ENCODE results near the gene LZTS2.
A peak's percentile ranks its signal among the peaks of the same experiment; 100 is the strongest.

Gene LZTS2
- total RNA-seq = 12.4 to 38.8 (median 18.0) reads per million in 9 experiments

DNA sequence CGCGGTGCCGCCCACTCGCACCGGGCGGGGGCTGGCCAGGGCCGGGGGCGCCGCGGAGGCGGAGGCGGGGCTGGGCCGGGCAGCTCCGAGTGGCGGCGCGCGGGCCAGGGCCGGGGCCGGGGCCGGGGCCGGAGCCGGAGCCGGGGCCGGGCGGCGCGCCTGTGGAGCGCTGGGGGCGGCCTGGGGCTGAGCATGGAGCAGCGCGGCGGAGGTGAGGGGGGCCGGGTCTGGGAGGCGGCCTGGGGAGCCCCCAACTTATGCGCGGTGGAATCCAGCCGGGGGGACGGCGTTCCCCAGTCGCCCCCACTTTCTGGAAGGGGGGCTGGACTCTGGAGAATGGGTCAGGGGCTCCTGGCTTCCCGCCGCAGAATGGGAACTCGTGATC lies at the start of gene LZTS2:
LZTS2 (plus strand) TSS at position 67 of the 385 bp plus-strand sequence. CDS start 2,731 bp downstream, outside the sequence.
- Mint-ChIP-seq H3K36me3 (ENCODE audit: insufficient read depth) (peaks cover 8% of the 10 kb centered on the region), H3K4me1 (ENCODE audit: low read depth in 2 of 2) (peaks cover 20 to 23% of the 10 kb centered on the region in 2 donors), H3K27ac (peak within 1 kb of the TSS; percentile 36 to 84), H3K27me3 (no peaks in the 10 kb centered on the region), H3K9me3 (no peaks in the 10 kb centered on the region), H3K4me3 (peak within 1 kb of the TSS; percentile 76 to 83)
- DNase-seq (no peak), ATAC-seq (replicated peaks) (no peak)

DNA sequence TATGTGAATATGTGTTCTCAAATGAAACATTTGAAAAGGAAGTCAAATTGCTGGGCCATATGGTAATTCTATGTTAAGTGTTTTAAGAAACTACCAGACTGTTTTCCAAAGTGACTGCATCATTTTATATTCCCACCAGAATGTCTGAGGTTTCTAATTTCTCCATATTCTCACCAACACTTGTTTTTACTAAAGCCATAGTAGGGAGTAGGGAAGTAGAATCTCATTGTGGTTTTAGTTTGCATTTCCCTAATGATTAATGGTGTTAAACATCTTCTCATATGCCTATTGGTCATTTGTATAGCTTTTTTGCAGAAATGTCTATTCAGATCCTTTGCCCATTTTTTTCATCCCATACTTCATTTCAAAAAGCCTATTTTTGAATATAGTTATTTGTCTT lies 39.4 kb upstream of the LZTS2 start:
- Mint-ChIP-seq H3K27ac (no peak overlapping the region), H3K36me3 (ENCODE audit: insufficient read depth) (peaks cover 60% of the 10 kb centered on the region), H3K9me3 (no peaks in the 10 kb centered on the region)

DNA sequence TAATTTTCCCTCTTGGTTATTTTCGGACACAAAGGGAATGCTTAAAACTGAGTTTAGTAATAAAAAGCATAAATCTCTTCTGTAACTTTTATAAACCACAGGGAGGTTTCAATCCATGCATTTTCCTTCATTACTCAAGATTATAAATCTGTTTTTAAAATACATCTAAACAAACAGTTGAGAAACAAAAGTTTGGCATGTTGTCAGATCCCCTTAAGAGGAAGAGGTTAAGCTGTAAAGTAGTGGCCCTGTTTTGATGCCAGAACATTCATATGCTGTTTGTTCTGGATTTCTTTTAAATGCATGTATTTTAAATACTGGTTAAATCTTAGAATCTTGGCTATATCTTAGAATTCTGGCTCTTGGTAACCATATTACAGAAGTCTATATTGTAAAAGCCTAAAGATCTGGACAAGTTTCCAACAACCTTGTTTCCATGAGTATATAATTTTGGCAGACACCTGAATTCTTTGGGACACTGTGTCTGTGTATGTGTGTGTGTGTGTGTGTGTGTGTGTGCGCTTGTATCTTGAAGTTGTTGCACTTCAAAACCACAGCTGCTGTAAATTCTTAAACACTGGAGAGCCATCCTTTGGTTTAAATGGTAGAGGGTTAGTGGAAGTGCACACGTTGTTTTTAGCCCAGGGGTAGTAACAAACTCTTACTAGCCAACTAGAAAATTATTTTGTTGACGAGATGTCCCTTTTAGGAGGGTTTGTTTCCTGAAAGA lies 37.1 kb upstream of the LZTS2 start:
- Mint-ChIP-seq H3K9me3 (no peaks in the 10 kb centered on the region), H3K27me3 (no peaks in the 10 kb centered on the region), H3K36me3 (ENCODE audit: insufficient read depth) (peaks cover 43% of the 10 kb centered on the region), H3K27ac (no peak overlapping the region), H3K4me3 (no peak overlapping the region), H3K4me1 (ENCODE audit: low read depth in 2 of 2) (no peaks in the 10 kb centered on the region)
- DNase-seq = no peak
- ATAC-seq (replicated peaks) = no peak

More for the DNA sequence above, 39.4 kb upstream of the LZTS2 start:
- DNase-seq (no peak), ATAC-seq (replicated peaks) (no peak)
- Mint-ChIP-seq H3K27me3 (no peaks in the 10 kb centered on the region), H3K4me3 (no peak overlapping the region), H3K4me1 (ENCODE audit: low read depth in 2 of 2) (no peaks in the 10 kb centered on the region)

DNA sequence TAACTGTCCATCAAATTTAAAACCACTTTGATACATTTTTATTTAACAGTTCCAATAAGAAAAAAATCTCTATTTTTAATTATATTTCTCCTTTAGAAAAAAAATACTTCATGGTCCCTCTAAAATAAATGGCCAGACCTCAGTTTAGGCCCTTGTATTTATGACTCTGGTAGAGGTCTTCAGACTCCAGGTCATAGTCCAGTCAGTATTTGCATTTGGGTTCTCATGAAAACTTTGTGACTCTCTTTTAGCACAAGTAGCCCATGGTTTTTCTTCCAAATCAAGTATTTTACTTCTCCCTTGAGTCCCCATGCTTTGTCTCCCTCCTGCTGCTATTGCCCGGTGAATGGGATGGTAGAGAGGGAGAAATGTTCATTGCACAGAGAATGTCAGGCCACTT lies 35.8 kb upstream of the LZTS2 start:
- no peak overlapping the region for H3K27ac Mint-ChIP-seq
- ATAC-seq (replicated peaks) (no peak), DNase-seq (no peak)
- no peaks in the 10 kb centered on the region for H3K9me3 Mint-ChIP-seq
- peaks cover 34% of the 10 kb centered on the region for H3K36me3 Mint-ChIP-seq (ENCODE audit: insufficient read depth)
- H3K4me1 Mint-ChIP-seq (ENCODE audit: low read depth in 2 of 2) = peaks cover 6 to 8% of the 10 kb centered on the region in 2 donors
- no peaks in the 10 kb centered on the region for H3K27me3 Mint-ChIP-seq
- no peak overlapping the region for H3K4me3 Mint-ChIP-seq

DNA sequence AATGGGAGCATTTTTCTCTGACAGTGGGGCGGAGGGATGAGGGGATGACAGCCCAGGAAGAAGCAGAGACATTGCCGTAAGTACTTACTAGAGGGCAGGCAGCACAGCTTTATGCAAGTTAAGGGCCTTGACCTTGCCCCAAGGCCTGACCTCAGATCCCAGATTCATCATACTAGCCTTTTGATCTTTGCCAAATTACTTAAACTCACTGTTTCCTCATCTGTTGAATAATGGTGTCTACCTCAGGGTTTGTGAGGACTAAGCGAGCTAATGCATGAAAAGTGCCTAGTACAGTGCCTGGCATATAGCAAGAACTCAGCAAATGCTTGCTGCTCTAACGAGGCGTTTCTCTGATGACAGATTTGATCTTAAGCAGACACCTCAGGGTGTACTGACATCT lies 33.8 kb upstream of the LZTS2 start:
- ATAC-seq (replicated peaks) = no peak
- peaks cover 22% of the 10 kb centered on the region for H3K36me3 Mint-ChIP-seq (ENCODE audit: insufficient read depth)
- no peaks in the 10 kb centered on the region for H3K9me3 Mint-ChIP-seq
- H3K27ac Mint-ChIP-seq = no peak overlapping the region
- DNase-seq = no peak
- H3K27me3 Mint-ChIP-seq = no peaks in the 10 kb centered on the region
- no peak overlapping the region for H3K4me3 Mint-ChIP-seq
- peaks cover 9 to 18% of the 10 kb centered on the region in 2 donors for H3K4me1 Mint-ChIP-seq (ENCODE audit: low read depth in 2 of 2)

GRCh38 chr10:100966887-100967286 lies 32.7 kb upstream of the LZTS2 start:
- DNase-seq = no peak
- H3K4me1 Mint-ChIP-seq (ENCODE audit: low read depth in 2 of 2) = peaks cover 9 to 18% of the 10 kb centered on the region in 2 donors
- H3K4me3 Mint-ChIP-seq = no peak overlapping the region
- no peaks in the 10 kb centered on the region for H3K27me3 Mint-ChIP-seq
- H3K27ac Mint-ChIP-seq = no peak overlapping the region
- no peaks in the 10 kb centered on the region for H3K9me3 Mint-ChIP-seq
- H3K36me3 Mint-ChIP-seq (ENCODE audit: insufficient read depth) = peaks cover 14% of the 10 kb centered on the region
- ATAC-seq (replicated peaks) = no peak

DNA sequence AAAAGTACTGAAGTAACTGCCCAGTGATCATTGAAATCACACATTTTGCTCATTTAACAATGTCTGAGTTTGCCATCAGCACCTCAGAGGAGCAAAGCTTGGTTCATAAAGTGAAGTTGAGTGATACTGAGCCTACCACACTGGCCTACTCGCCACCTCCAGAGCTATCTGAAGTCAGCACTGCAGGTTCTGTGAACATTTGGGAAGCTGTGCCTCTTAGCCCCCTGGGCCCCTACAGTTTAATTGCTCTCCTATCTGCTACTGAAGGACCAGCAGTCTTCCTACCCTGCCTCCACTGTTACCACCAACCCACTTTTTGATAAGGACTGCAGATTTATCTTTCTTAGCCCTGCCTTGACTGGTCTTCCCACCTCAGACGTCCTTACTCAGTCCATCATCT lies 32.3 kb upstream of the LZTS2 start:
- peaks cover 10% of the 10 kb centered on the region for H3K36me3 Mint-ChIP-seq (ENCODE audit: insufficient read depth)
- H3K27ac Mint-ChIP-seq = no peak overlapping the region
- H3K27me3 Mint-ChIP-seq = no peaks in the 10 kb centered on the region
- DNase-seq (no peak), ATAC-seq (replicated peaks) (no peak)
- H3K9me3 Mint-ChIP-seq = no peaks in the 10 kb centered on the region
- H3K4me3 Mint-ChIP-seq = no peak overlapping the region
- H3K4me1 Mint-ChIP-seq (ENCODE audit: low read depth in 2 of 2) = peaks cover 9 to 18% of the 10 kb centered on the region in 2 donors

DNA sequence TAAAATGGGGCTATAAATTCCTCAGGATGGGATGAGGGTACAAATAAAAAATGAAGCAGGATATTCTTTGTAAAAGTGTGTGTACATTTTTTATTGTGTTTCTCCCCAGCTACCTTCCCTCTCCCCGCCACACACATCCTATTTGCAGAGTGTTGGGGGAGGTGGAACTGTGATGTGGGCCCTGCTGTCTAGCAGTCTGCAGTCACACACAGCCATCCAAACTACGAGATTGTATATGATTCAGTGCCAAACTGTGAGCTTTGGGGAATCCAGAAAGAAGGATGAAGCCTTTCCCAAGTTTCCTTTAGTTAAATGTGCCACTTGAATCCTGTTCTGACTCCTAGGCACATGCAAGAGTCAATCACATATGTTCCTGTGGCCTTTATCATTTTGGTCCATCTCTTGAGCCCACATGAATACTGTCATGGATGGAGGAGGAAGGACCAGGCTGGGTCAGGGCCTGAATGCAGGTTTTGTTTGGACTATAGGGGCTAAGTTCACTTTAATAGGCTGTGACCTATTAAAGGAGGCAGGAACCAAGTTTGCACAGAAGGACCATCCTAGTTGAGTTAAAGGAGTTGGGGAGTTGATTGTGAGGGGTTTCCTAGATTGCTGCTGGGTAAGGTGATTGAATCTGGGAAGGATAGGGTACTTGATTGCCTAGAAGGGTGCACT lies 31.4 kb upstream of the LZTS2 start:
- DNase-seq = no peak
- peaks cover 9 to 18% of the 10 kb centered on the region in 2 donors for H3K4me1 Mint-ChIP-seq (ENCODE audit: low read depth in 2 of 2)
- no peaks in the 10 kb centered on the region for H3K9me3 Mint-ChIP-seq
- H3K27me3 Mint-ChIP-seq = no peaks in the 10 kb centered on the region
- peak overlapping the region; percentile 62 to 68 for H3K4me3 Mint-ChIP-seq
- peak overlapping the region in 1 of 2 donors; percentile 52 for H3K27ac Mint-ChIP-seq
- peaks cover 6% of the 10 kb centered on the region for H3K36me3 Mint-ChIP-seq (ENCODE audit: insufficient read depth)
- no peak for ATAC-seq (replicated peaks)

DNA sequence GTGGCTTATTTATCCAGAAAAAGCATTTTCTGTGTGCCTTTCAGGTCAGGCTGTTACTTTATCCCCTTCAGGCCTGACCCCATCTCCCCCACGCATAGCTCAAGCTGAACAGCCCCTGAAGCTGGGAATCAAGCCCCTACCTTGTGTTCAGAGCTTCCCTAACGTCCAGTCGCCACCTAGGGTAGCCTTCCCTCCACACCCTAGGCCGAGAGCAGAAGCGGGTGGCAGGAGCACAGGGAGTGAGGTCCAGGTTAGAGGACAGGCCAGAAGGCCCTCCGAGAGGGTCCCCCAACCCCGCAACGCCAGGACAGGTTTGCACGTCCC lies 30.8 kb upstream of the LZTS2 start:
- Mint-ChIP-seq H3K9me3 (no peaks in the 10 kb centered on the region), H3K4me1 (ENCODE audit: low read depth in 2 of 2) (peaks cover 9 to 18% of the 10 kb centered on the region in 2 donors), H3K27ac (peak overlapping the region in 1 of 2 donors; percentile 52), H3K36me3 (ENCODE audit: insufficient read depth) (peaks cover 6% of the 10 kb centered on the region), H3K4me3 (peak overlapping the region; percentile 62 to 68), H3K27me3 (no peaks in the 10 kb centered on the region)
- ATAC-seq (replicated peaks) (no peak), DNase-seq (no peak)

DNA sequence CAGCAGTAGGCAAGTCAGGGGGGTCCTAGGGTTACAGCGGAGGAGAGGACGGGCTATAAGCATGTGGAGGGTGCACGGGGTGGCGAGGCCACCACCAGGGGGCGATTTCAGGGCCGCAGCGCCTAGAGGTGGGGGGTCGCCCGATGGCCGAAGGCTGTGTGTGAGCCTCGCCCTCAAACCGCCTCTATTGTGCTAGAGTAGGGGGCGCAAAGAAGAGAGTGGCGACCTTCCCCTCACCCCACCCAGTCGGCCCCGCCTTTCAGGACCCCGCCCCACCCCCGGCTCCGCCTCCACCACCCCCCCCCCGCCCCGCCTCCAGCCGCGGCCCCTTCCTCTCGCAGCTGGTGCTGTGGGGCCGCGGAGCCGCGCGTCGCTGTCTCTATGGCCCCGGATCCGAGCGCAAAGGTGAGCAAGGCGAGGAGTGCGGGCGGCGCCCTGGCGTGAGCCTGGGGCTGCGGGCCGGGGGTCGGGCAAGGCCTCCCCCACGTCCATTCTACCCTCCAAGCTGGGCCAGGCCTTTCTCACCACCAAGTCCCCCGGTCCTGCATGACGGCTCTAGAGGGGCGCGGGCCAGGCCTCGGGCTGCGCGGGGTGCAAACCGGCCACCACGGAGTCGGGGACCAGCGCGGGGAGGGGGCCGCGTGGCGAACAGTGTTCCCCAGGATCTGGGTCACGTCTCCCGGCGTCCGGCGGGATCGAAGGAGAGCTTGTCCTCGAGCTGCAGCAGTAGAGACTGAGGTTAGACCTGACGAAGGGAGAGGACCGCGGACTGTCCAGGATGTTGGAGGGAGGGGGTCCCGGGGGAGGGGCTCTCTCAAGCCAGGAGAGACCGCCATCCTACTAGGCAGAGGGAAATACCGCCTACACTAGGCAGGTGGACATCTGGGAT lies 30.2 kb upstream of the LZTS2 start, which contains the start of gene SEMA4G:
SEMA4G (plus strand) TSS at position 318 of the 889 bp plus-strand sequence. CDS start 3,409 bp downstream, outside the sequence.
- H3K4me1 Mint-ChIP-seq (ENCODE audit: low read depth in 2 of 2) = peaks cover 9 to 18% of the 10 kb centered on the region in 2 donors
- H3K36me3 Mint-ChIP-seq (ENCODE audit: insufficient read depth) = peaks cover 6% of the 10 kb centered on the region
- peak; percentile 72 for ATAC-seq (replicated peaks)
- peak within 1 kb of the TSS; percentile 25 to 83 for H3K27ac Mint-ChIP-seq
- peak within 1 kb of the TSS; percentile 62 to 68 for H3K4me3 Mint-ChIP-seq
- H3K9me3 Mint-ChIP-seq = no peaks in the 10 kb centered on the region
- DNase-seq = peak; percentile 26 to 33 (median 29)
- H3K27me3 Mint-ChIP-seq = no peaks in the 10 kb centered on the region

GRCh38 chr10:100970076-100970913 lies 29.3 kb upstream of the LZTS2 start:
- DNase-seq (no peak), ATAC-seq (replicated peaks) (peak; percentile 58)
- H3K27me3 Mint-ChIP-seq = no peaks in the 10 kb centered on the region
- H3K4me3 Mint-ChIP-seq = peak overlapping the region; percentile 62 to 68
- H3K4me1 Mint-ChIP-seq (ENCODE audit: low read depth in 2 of 2) = peaks cover 9 to 18% of the 10 kb centered on the region in 2 donors
- peaks cover 4% of the 10 kb centered on the region for H3K36me3 Mint-ChIP-seq (ENCODE audit: insufficient read depth)
- H3K27ac Mint-ChIP-seq = peak overlapping the region; percentile 25 to 83
- no peaks in the 10 kb centered on the region for H3K9me3 Mint-ChIP-seq

DNA sequence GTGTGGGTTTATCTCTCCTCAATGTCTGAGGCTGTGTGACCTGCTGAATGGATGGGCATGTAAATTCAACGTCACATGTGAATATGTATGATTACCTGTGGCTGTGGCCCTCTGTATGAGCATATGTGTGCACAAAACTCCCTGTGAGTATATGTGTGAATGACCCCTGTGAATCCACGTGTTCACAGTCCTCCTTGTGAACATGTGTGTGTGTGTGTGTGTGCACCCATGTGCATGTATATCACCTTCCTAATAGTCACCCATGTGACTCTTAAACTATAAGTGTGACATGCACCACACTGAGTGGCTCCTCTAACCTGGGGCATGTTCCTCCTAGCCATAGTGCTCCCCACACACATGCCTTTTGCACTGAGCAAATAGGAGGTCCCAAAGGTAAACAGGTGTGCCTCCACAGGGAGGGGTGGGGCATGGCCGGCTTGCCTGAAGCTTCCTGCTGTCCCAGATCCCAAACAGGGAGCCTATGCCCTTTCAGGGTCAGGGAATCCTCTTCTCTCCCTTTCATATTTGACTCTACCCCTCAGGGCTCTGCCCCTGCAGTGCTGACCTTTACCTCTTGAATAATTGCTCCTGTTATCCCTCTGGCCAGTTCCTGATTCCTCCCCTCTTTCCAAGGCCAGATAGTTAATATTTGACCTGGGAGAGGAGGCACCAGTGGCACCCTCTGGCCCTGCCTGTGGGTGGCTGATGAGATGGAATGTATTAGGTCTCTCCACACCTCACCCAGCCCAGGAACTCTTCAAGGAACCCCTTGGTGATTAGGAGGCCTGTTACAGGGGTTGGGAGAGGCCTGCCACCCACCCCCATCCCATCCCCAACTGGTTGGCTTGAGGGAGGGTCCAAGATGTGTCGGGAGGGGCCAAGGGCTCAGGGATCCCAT lies 28.4 kb upstream of the LZTS2 start:
- Mint-ChIP-seq H3K4me3 (peak overlapping the region; percentile 62 to 68), H3K27me3 (no peaks in the 10 kb centered on the region), H3K4me1 (ENCODE audit: low read depth in 2 of 2) (peaks cover 9 to 18% of the 10 kb centered on the region in 2 donors), H3K9me3 (no peaks in the 10 kb centered on the region), H3K36me3 (ENCODE audit: insufficient read depth) (no peaks in the 10 kb centered on the region), H3K27ac (peak overlapping the region in 1 of 2 donors; percentile 83)
- no peak for DNase-seq
- no peak for ATAC-seq (replicated peaks)
